Karpas-422 (cell line): ENCODE data around the gene LRIT1. TPM values are rescaled to one million over a fixed set of nuclear protein-coding genes. Genes with fewer than 3 reads are reported as not detected.

Source experiments
- DNase-seq: peaks from one replicate; pipeline ENCODE4 v3.0.0-alpha.2; 2015
- H2AFZ ChIP-seq: fragments of 200-600 bp; sonication (generic); 2 replicates; pipeline ENCODE4 v1.6.1; 2014; ENCODE audit warnings: antibody characterized with exemption, low read length, mixed read lengths
- H3K27ac ChIP-seq: fragments of 200-600 bp; sonication (generic); 2 replicates; pipeline ENCODE4 v1.5.1; 2014; ENCODE audit warnings: mild to moderate bottlenecking, low read length, moderate library complexity
- H3K27me3 ChIP-seq: fragments of 200-600 bp; sonication (generic); 2 replicates; pipeline ENCODE4 v1.6.1; 2014; ENCODE audit warnings: low read length, mixed read lengths
- H3K36me3 ChIP-seq: fragments of 200-600 bp; sonication (generic); 2 replicates; pipeline ENCODE4 v1.6.1; 2014; ENCODE audit warnings: low read length, mixed read lengths; ENCODE audit not compliant: insufficient read depth
- H3K4me1 ChIP-seq: fragments of 200-600 bp; sonication (generic); 2 replicates; pipeline ENCODE4 v1.6.1; 2014; ENCODE audit warnings: mild to moderate bottlenecking, low read length, mixed read lengths
- H3K4me2 ChIP-seq: fragments of 200-600 bp; sonication (generic); 2 replicates; pipeline ENCODE4 v1.6.1; 2014; ENCODE audit warnings: low read length, low read depth, mild to moderate bottlenecking; ENCODE audit not compliant: poor library complexity, severe bottlenecking
- H3K4me3 ChIP-seq: fragments of 200-600 bp; sonication (generic); 2 replicates; pipeline ENCODE4 v1.5.1; 2014; ENCODE audit warnings: mild to moderate bottlenecking, antibody characterized with exemption, low read length, mixed read lengths
- H3K79me2 ChIP-seq: fragments of 200-600 bp; sonication (generic); 2 replicates; pipeline ENCODE4 v1.6.1; 2014; ENCODE audit warnings: mild to moderate bottlenecking, low read length, mixed read lengths
- H3K9ac ChIP-seq: fragments of 200-600 bp; sonication (generic); 2 replicates; pipeline ENCODE4 v1.6.0; 2014; ENCODE audit warnings: low read length
- H3K9me2 ChIP-seq: fragments of 200-600 bp; sonication (generic), shearing (Covaris generic); replicated peaks from 2 replicates; pipeline ENCODE4 v1.6.0; 2014; ENCODE audit warnings: mild to moderate bottlenecking, low read length, moderate library complexity; ENCODE audit not compliant: insufficient read depth
- H3K9me3 ChIP-seq: fragments of 300-700, 200-600 bp; sonication (generic); 2 replicates; pipeline ENCODE4 v1.6.1; 2014; ENCODE audit warnings: low read length, mixed read lengths
- H4K20me1 ChIP-seq: fragments of 200-600 bp; sonication (generic); 2 replicates; pipeline ENCODE4 v1.6.1; 2014; ENCODE audit warnings: mild to moderate bottlenecking, antibody characterized with exemption, low read length, low read depth; ENCODE audit not compliant: insufficient read depth
- total RNA-seq: library from RNA; depleted of rRNA; stranded (reverse); fragments of >200 nt; shearing (Covaris generic); gene quantifications from 2 replicates; pipeline ENCODE4 v1.2.3, GENCODE V29; 2014; ENCODE audit warnings: low replicate concordance

LRIT1 gene
- total RNA-seq, 1 experiment from 2014 or later: not detected

GRCh38 chr10:84257343-84258020 lies 16.1 kb upstream of the LRIT1 start:
- Histone ChIP-seq H3K4me1 (no peaks in the 10 kb centered on the region), H3K79me2 (no peaks in the 10 kb centered on the region), H3K9ac (no peak overlapping the region), H3K9me3 (no peaks in the 10 kb centered on the region), H3K4me3 (no peak overlapping the region), H3K36me3 (no peaks in the 10 kb centered on the region), H3K27me3 (no peaks in the 10 kb centered on the region), H3K27ac (no peak overlapping the region), H3K4me2 (no peak overlapping the region), H3K9me2 (no peaks in the 10 kb centered on the region), H2AFZ (no peak overlapping the region), H4K20me1 (no peaks in the 10 kb centered on the region)
- DNase-seq: no peak

- Histone ChIP-seq H3K4me3 (no peak overlapping the region), H3K4me2 (no peak overlapping the region), H3K9me2 (no peaks in the 10 kb centered on the region), H3K27ac (no peak overlapping the region), H2AFZ (no peak overlapping the region), H3K4me1 (no peaks in the 10 kb centered on the region), H3K9ac (no peak overlapping the region), H4K20me1 (no peaks in the 10 kb centered on the region), H3K27me3 (no peaks in the 10 kb centered on the region), H3K36me3 (no peaks in the 10 kb centered on the region), H3K79me2 (no peaks in the 10 kb centered on the region), H3K9me3 (no peaks in the 10 kb centered on the region)
- DNase-seq: peak; percentile 75
Measured at GRCh38 chr10:84256510-84257342, 15.4 kb upstream of the LRIT1 start.

DNA sequence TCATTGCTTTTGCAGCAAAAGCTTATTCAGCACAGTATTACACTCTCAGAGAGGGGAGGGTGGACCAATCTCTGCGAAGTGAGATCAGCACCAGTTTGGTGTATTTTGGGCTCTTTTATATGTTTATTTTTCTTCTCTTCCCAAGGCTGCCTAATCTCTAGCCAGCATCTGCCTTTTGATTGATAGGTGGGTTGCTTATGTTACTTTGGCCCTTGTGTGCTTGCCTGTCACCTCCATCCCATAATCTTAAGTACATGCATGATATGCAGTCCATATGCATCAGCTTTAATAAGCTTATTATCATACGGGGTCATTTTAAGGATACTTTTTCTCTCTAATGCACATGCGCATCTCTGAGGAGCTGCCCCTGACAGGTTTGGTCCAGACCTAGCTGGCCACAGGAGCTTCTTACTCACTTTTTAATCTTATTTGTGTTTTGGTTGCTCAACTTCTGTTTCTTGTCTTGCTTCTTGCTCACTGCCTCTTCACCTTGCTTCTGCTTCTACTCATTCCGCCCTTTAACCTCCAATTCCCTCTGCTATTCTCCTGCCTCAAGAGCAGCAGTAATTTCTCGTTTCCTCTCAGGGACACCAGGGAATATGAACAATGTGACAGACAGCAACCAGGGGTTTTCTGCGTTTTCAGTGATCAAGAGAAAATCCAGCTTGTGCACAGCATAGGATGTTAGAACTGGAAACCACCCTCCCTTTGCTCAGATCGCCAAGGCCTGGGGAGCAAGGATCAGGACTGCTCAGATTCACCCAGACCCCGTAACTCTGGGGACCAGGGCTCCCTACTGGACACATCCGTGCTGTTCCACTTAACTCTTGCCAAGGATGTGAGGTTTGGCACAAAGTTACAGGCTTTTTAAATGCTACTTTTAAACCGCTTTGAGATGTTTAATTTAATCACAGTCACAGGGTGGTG lies 13.5 kb upstream of the LRIT1 start:
- H3K9me2 ChIP-seq: no peaks in the 10 kb centered on the region
- no peak for DNase-seq
- H3K4me2 ChIP-seq: no peak overlapping the region
- H3K27ac ChIP-seq: no peak overlapping the region
- H2AFZ ChIP-seq: no peak overlapping the region
- no peaks in the 10 kb centered on the region for H3K9me3 ChIP-seq
- no peak overlapping the region for H3K9ac ChIP-seq
- no peaks in the 10 kb centered on the region for H3K36me3 ChIP-seq
- no peaks in the 10 kb centered on the region for H3K27me3 ChIP-seq
- no peak overlapping the region for H3K4me3 ChIP-seq
- H4K20me1 ChIP-seq: no peaks in the 10 kb centered on the region
- no peaks in the 10 kb centered on the region for H3K79me2 ChIP-seq
- H3K4me1 ChIP-seq: no peaks in the 10 kb centered on the region

GRCh38 chr10:84248794-84249193 lies 7.4 kb upstream of the LRIT1 start:
- Histone ChIP-seq H3K27me3 (no peaks in the 10 kb centered on the region), H3K4me1 (no peaks in the 10 kb centered on the region), H3K9me2 (no peaks in the 10 kb centered on the region), H3K36me3 (no peaks in the 10 kb centered on the region), H3K4me3 (no peak overlapping the region), H3K27ac (no peak overlapping the region), H3K9ac (no peak overlapping the region), H4K20me1 (no peaks in the 10 kb centered on the region), H3K9me3 (no peaks in the 10 kb centered on the region), H2AFZ (no peak overlapping the region), H3K4me2 (no peak overlapping the region), H3K79me2 (no peaks in the 10 kb centered on the region)
- no peak for DNase-seq

DNA sequence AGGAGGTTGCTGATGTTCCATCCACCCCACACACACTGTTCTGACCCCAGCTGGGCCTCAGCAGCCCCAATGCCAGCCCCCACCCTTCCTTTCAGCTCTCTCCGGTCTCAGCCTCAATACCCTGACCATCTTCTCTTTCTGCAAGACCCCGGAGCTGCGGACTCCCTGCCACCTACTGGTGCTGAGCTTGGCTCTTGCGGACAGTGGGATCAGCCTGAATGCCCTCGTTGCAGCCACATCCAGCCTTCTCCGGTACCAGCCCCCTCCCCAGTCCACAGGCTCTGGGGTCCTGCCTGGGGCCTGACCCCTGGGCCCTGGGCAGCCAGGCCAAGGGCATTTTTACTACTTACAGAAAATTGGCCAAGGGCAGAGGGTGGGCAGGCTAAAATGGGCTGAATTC lies 6.2 kb upstream of the LRIT1 start:
- H3K9ac ChIP-seq: no peak overlapping the region

DNA sequence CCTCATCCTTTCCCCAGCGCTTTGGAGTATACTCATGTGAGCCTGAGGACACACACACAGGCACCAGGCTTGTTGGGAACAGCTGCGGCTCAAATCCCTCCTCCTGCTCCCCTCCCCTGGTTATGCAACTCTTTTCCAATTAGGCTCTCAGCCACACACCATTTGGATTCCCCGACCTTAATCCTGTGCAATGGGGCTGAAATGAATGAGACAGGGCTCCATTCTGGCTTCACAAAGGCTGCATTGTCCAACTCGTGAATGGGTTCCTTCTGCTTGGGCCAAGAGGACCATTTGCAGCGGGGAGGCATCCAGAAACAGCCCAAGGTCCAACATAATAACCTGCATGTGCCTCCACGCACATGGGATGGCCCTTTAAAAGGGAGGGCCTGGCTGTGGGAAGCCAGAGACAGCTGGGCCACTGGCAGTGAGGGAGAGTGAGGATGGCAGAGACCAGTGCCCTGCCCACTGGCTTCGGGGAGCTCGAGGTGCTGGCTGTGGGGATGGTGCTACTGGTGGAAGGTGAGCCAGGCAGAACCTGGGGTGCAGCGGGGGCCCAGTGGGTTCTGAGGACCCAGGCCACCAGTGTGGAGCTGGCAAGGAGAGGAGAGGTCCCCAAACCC lies 3.4 kb upstream of the LRIT1 start, which contains the start of gene RGR:
RGR (plus strand) TSS at position 403 of the 620 bp plus-strand sequence; CDS start at position 441, 38 bp downstream.
- DNase-seq: no peak
- no peak within 1 kb of the TSS for H3K4me3 ChIP-seq
- no peaks in the 10 kb centered on the region for H3K9me3 ChIP-seq
- no peaks in the 10 kb centered on the region for H3K79me2 ChIP-seq
- H3K9ac ChIP-seq: no peak within 1 kb of the TSS
- no peak within 1 kb of the TSS for H2AFZ ChIP-seq
- no peaks in the 10 kb centered on the region for H3K9me2 ChIP-seq
- H3K27ac ChIP-seq: no peak within 1 kb of the TSS
- H3K4me1 ChIP-seq: no peaks in the 10 kb centered on the region
- no peak within 1 kb of the TSS for H3K4me2 ChIP-seq
- H4K20me1 ChIP-seq: no peaks in the 10 kb centered on the region
- no peaks in the 10 kb centered on the region for H3K27me3 ChIP-seq
- H3K36me3 ChIP-seq: no peaks in the 10 kb centered on the region

More for the DNA sequence above, 6.2 kb upstream of the LRIT1 start:
- no peak overlapping the region for H3K27ac ChIP-seq
- no peaks in the 10 kb centered on the region for H3K36me3 ChIP-seq
- H2AFZ ChIP-seq: no peak overlapping the region
- no peak for DNase-seq
- no peaks in the 10 kb centered on the region for H3K9me2 ChIP-seq
- no peaks in the 10 kb centered on the region for H3K9me3 ChIP-seq
- H3K4me1 ChIP-seq: no peaks in the 10 kb centered on the region
- H3K79me2 ChIP-seq: no peaks in the 10 kb centered on the region
- H3K27me3 ChIP-seq: no peaks in the 10 kb centered on the region
- no peaks in the 10 kb centered on the region for H4K20me1 ChIP-seq
- H3K4me2 ChIP-seq: no peak overlapping the region
- H3K4me3 ChIP-seq: no peak overlapping the region

DNA sequence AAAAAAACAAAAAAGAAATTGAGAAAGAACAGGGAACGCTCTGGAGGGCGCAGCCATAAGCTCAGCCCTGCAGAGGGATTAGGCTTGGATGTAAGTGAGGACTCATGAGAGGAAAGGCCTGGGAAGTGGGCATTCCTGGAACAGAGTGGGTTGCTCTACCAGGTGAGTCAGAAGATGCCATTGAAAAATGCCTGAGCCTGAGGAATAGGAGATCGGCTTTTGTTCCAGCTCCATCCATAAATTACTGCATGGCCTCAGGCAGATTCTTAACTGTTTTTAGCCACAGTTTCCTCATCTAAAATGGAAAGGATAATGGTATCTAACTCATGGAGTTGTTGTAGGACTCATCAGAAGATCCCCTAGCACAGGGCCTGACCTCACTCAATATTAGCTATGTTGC lies 2.4 kb upstream of the LRIT1 start:
- no peaks in the 10 kb centered on the region for H4K20me1 ChIP-seq
- no peak overlapping the region for H3K9ac ChIP-seq
- no peaks in the 10 kb centered on the region for H3K9me2 ChIP-seq
- no peak overlapping the region for H3K27ac ChIP-seq
- H3K4me3 ChIP-seq: no peak overlapping the region
- no peak overlapping the region for H2AFZ ChIP-seq
- H3K4me2 ChIP-seq: no peak overlapping the region
- DNase-seq: no peak
- no peaks in the 10 kb centered on the region for H3K27me3 ChIP-seq
- no peaks in the 10 kb centered on the region for H3K4me1 ChIP-seq
- H3K79me2 ChIP-seq: no peaks in the 10 kb centered on the region
- H3K9me3 ChIP-seq: no peaks in the 10 kb centered on the region
- no peaks in the 10 kb centered on the region for H3K36me3 ChIP-seq
